Body of pancreas (tissue), 4 donors: ENCODE data around the gene SPIRE2. TPM values are rescaled to one million over a fixed set of nuclear protein-coding genes. Genes with fewer than 3 reads are reported as not detected.
"Not testable (repeated sequence)": the region's sequence is repeated elsewhere in the genome, so short reads cannot be mapped to it uniquely, and the experiment has no call there.

Source experiments
- ATAC-seq: fragments of 150-250 bp; one replicate; pipeline ENCODE4 v1.9.1; 2016
- DNase-seq, 4 donors: peaks; one replicate each; pipeline ENCODE4 v3.0.0-alpha.2; 2019
- H3K27ac ChIP-seq, 4 donors: fragments of 200-600 bp; sonication (generic); 1 replicate in 3 of 4; 2 replicates in 1 of 4; pipeline versions ENCODE4 v1.5.1 to v1.6.1; 2016 to 2019; ENCODE audit warnings: mild to moderate bottlenecking in 1 of 4, mixed read lengths in 1 of 4, moderate library complexity in 1 of 4
- H3K27me3 ChIP-seq, 2 donors: fragments of 200-600 bp; sonication (generic); one replicate each; pipeline ENCODE4 v1.6.0; 2016; ENCODE audit warnings: mild to moderate bottlenecking in 1 of 2
- H3K36me3 ChIP-seq, 2 donors: fragments of 200-600 bp; sonication (generic); replicated peaks in 1 of 2; 2 replicates each; pipeline ENCODE4 v1.5.1; 2016; ENCODE audit warnings: low read depth in 2 of 2; ENCODE audit not compliant: insufficient read depth in 1 of 2
- H3K4me1 ChIP-seq: fragments of 200-600 bp; sonication (generic); one replicate; pipeline ENCODE4 v1.6.0; 2016
- H3K4me3 ChIP-seq, 2 donors: fragments of 200-600 bp; sonication (generic); 1 replicate in 1 of 2; 2 replicates in 1 of 2; pipeline ENCODE4 v1.5.1; 2016 to 2019
- H3K9me3 ChIP-seq, 3 donors: fragments of 200-600 bp; sonication (generic); 1 replicate in 2 of 3; 2 replicates in 1 of 3; pipeline ENCODE4 v1.5.1; 2016
- POLR2A ChIP-seq, 3 donors: fragments of 450-650 bp; IDR thresholded peaks; one replicate each; pipeline ENCODE4 v1.6.1; 2016; ENCODE audit warnings: antibody characterized with exemption in 3 of 3, mild to moderate bottlenecking in 2 of 3
- WGBS, 2 donors: methylation state at CpG; one replicate each; pipeline ENCODE4 v1.1.5; 2017; 5-methylcytosine and 5-hydroxymethylcytosine counted together
- intact Hi-C: fragments of 100-400 bp; cut with DNase I; formaldehyde crosslinking; loops from one replicate; pipeline ENCODE4 v1.15.1; 2023
- total RNA-seq, 2 donors: library from RNA; depleted of rRNA; stranded (reverse); fragments of >200 nt; gene quantifications; one replicate each; pipeline ENCODE4 v1.1.0, GENCODE V29; 2016
- TF ChIP-seq, protein P1 (sequence below), 7 experiments: fragments of 450-650 bp in 4 of 7; fragments of 200-600 bp in 3 of 7; sonication (generic) in 3 of 7; IDR thresholded peaks; one replicate each; pipeline ENCODE4 v1.5.1; 2016 to 2019; ENCODE audit warnings: antibody characterized with exemption in 7 of 7

The SPIRE2 gene, protein sequence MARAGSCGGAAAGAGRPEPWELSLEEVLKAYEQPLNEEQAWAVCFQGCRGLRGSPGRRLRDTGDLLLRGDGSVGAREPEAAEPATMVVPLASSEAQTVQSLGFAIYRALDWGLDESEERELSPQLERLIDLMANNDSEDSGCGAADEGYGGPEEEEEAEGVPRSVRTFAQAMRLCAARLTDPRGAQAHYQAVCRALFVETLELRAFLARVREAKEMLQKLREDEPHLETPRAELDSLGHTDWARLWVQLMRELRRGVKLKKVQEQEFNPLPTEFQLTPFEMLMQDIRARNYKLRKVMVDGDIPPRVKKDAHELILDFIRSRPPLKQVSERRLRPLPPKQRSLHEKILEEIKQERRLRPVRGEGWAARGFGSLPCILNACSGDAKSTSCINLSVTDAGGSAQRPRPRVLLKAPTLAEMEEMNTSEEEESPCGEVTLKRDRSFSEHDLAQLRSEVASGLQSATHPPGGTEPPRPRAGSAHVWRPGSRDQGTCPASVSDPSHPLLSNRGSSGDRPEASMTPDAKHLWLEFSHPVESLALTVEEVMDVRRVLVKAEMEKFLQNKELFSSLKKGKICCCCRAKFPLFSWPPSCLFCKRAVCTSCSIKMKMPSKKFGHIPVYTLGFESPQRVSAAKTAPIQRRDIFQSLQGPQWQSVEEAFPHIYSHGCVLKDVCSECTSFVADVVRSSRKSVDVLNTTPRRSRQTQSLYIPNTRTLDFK
- total RNA-seq: 1 to 10 TPM; 7.3 to 7.6 TPM

DNA sequence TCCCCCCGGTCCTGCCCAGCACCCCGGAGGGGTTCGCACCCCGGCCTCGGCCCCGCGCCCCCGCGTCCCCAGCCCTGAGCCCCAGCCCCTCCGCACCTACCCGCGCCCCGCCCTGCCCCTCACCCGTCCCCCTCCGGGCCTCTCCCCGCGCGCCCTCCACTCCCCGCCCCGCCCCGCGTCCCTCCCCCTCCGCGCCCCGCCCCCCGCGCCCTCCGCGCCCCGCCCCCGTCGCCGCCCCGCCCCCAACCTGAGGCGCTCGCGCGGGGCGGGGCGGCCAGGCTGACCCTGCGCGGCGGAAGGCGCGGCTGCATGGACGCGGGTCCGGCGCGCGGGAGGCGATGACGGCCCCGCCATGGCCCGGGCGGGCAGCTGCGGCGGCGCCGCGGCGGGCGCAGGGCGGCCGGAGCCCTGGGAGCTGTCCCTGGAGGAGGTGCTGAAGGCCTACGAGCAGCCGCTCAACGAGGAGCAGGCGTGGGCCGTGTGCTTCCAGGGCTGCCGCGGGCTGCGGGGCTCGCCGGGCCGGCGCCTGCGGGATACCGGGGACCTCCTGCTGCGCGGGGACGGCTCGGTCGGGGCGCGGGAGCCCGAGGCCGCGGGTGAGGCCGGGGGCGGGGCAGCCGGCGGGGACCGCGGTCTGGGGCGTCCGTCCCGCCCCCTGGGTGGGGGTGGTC is at the start of gene SPIRE2:
Gene SPIRE2 (plus strand): TSS at position 277 of the 671 bp plus-strand sequence. CDS start 76 bp downstream, at position 353.
- Histone ChIP-seq H3K9me3 (no peaks in the 10 kb centered on the region), H3K27ac (peak within 1 kb of the TSS; percentile 18 to 73 (median 68)), H3K27me3 (no peaks in the 10 kb centered on the region), H3K4me3 (peak within 1 kb of the TSS; percentile 45 to 62), H3K36me3 (no peaks in the 10 kb centered on the region), H3K4me1 (peaks cover 17% of the 10 kb centered on the region)
- ATAC-seq (peak; percentile 91), DNase-seq (peak; percentile 79 to 83 (median 80))
- intact Hi-C loops: no loop called here
- WGBS, 2 donors: 0% methylated on average over 27 to 67 of the region's 98 CpGs
- TF ChIP-seq, protein P1, sequence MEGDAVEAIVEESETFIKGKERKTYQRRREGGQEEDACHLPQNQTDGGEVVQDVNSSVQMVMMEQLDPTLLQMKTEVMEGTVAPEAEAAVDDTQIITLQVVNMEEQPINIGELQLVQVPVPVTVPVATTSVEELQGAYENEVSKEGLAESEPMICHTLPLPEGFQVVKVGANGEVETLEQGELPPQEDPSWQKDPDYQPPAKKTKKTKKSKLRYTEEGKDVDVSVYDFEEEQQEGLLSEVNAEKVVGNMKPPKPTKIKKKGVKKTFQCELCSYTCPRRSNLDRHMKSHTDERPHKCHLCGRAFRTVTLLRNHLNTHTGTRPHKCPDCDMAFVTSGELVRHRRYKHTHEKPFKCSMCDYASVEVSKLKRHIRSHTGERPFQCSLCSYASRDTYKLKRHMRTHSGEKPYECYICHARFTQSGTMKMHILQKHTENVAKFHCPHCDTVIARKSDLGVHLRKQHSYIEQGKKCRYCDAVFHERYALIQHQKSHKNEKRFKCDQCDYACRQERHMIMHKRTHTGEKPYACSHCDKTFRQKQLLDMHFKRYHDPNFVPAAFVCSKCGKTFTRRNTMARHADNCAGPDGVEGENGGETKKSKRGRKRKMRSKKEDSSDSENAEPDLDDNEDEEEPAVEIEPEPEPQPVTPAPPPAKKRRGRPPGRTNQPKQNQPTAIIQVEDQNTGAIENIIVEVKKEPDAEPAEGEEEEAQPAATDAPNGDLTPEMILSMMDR (IDR thresholded peaks at IDR 0.05): peak in 1 of 7 experiments; percentile 2
- no peak for TF ChIP-seq POLR2A (IDR thresholded peaks at IDR 0.05)

DNA sequence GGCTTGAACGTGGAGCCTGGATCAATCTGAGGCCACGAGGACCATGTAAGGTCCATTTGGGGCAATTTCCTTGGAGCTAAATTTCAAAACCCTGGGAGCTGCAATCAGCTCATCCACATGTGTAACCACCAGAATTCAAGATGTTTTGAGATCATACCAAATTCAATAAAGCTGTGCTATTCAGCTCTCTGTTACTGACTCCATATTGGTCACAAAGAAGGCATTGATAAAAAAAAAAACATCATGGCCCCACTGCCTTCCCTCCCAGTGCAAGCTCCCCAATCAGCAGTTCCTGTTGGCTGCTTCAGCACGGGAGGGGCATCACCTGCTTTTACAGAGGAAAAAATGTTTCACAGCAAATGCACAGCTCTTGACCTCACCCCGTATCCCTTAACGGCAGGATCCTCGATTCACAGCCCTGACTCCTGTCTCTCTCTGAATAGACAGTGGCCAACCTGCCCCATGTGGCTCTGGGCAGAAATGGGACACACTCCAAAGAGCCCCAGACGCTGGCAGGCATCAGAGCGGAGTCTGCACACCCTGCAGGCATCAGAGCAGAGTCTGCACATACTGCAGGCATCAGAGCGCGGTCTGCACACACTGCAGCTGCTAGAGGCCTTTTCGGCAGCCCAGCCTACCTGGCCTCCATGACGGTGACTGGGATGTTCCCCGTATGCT is 48.9 kb upstream of the SPIRE2 start:
- ATAC-seq: no peak
- TF ChIP-seq, protein P1 (IDR thresholded peaks at IDR 0.05): no peak
- TF ChIP-seq POLR2A (IDR thresholded peaks at IDR 0.05): no peak
- Histone ChIP-seq H3K36me3 (no peaks in the 10 kb centered on the region), H3K27me3 (no peaks in the 10 kb centered on the region), H3K4me1 (no peaks in the 10 kb centered on the region), H3K4me3 (no peak overlapping the region), H3K27ac (no peak overlapping the region), H3K9me3 (no peaks in the 10 kb centered on the region)
- intact Hi-C loops: no loop called here
- 82 to 89% methylated on average over 6 to 13 of the region's 13 CpGs for WGBS, 2 donors
- no peak for DNase-seq

DNA sequence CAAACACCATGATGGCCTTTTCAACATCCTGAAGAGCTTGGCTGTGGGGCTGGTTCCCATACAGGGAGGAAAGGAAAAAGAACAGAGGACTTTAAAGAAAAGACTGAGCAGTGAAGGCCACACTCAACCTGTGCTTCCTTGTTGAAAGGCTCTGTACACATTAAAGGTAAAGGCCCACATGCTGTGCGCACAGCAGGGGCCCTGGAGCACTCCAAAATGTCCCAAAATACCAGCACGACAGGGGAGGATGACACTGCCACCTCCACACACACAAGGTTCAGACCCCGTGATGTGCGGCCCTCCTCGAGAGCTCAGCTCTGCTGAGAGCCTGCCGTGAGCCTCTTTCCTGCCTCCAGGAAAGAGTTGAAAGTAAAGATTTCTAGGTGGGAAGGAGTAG is 48.4 kb upstream of the SPIRE2 start:
- TF ChIP-seq, protein P1 (IDR thresholded peaks at IDR 0.05): no peak
- TF ChIP-seq POLR2A (IDR thresholded peaks at IDR 0.05): no peak
- H3K27ac ChIP-seq: no peak overlapping the region
- WGBS, 2 donors: 87 to 94% methylated on average over 6 of the region's 6 CpGs
- intact Hi-C loops: no loop called here
- DNase-seq (no peak), ATAC-seq (no peak)
- no peaks in the 10 kb centered on the region for H3K9me3 ChIP-seq
- no peaks in the 10 kb centered on the region for H3K4me1 ChIP-seq
- H3K27me3 ChIP-seq: no peaks in the 10 kb centered on the region
- H3K4me3 ChIP-seq: no peak overlapping the region
- no peaks in the 10 kb centered on the region for H3K36me3 ChIP-seq

DNA sequence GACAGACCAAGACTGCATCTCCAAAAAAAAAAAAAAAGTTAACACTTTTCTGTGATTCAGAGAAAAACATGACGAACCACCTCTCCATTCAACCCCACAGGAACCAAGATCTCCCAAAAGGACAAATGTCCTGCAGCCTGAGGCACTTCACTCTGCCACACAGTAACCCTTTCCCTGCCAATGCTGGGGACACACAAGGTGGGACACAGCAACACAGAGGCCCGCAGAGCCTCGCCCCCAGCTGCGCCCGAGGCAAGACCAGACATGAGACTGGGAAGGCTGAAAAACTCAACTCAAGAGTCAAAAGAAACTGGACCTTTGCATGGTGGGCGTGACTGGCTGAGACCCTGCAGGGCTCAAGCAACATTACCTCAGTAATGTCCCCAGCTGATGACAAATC is 45.8 kb upstream of the SPIRE2 start:
- WGBS, 2 donors: 87 to 96% methylated on average over 6 of the region's 6 CpGs
- no peaks in the 10 kb centered on the region for H3K27me3 ChIP-seq
- no peak overlapping the region for H3K27ac ChIP-seq
- H3K4me3 ChIP-seq: no peak overlapping the region
- TF ChIP-seq POLR2A (IDR thresholded peaks at IDR 0.05): no peak
- TF ChIP-seq, protein P1 (IDR thresholded peaks at IDR 0.05): no peak
- H3K36me3 ChIP-seq: no peaks in the 10 kb centered on the region
- no peak for ATAC-seq
- DNase-seq: no peak
- no peaks in the 10 kb centered on the region for H3K4me1 ChIP-seq
- H3K9me3 ChIP-seq: no peaks in the 10 kb centered on the region
- intact Hi-C loops: no loop called here

DNA sequence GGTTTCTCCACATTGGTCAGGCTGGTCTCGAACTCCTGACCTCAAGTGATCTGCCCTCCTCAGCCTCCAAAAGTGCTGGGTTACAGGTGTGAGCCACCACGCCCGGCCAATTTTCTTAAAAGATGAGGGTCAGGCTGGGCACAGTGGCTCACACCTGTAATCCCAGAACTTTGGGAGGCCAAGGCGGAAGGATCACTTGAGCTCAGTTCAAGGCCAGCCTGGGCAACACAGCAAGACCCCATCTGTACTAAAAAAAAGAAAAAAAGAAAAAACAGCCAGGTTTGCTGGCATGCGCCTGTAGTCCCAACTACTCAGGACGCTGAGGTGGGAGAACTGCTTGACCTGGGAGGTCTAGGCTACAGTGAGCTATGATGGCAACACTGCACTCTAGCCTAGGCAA is 44.3 kb upstream of the SPIRE2 start:
- ATAC-seq, intact Hi-C loops, H3K4me1 ChIP-seq, H3K9me3 ChIP-seq, H3K36me3 ChIP-seq, H3K27ac ChIP-seq, H3K4me3 ChIP-seq, DNase-seq, H3K27me3 ChIP-seq: not testable (repeated sequence)
- WGBS, 2 donors: 88 to 97% methylated on average over 6 of the region's 6 CpGs
